ENCODE data around the gene SNX7.

GRCh38 chr1:98706173-98706843, 44.8 kb downstream of the SNX7 start:
- TF ChIP-seq CTCF (IDR thresholded peaks at IDR 0.05) (no peak), POLR2A (IDR thresholded peaks at IDR 0.05) (no peak), EP300 (IDR thresholded peaks at IDR 0.05) (no peak), POLR2AphosphoS5 (IDR thresholded peaks at IDR 0.05) (no peak)

All from stomach (tissue), 4 donors.